ENCODE data around the gene DERA.

- TF ChIP-seq, protein P1, sequence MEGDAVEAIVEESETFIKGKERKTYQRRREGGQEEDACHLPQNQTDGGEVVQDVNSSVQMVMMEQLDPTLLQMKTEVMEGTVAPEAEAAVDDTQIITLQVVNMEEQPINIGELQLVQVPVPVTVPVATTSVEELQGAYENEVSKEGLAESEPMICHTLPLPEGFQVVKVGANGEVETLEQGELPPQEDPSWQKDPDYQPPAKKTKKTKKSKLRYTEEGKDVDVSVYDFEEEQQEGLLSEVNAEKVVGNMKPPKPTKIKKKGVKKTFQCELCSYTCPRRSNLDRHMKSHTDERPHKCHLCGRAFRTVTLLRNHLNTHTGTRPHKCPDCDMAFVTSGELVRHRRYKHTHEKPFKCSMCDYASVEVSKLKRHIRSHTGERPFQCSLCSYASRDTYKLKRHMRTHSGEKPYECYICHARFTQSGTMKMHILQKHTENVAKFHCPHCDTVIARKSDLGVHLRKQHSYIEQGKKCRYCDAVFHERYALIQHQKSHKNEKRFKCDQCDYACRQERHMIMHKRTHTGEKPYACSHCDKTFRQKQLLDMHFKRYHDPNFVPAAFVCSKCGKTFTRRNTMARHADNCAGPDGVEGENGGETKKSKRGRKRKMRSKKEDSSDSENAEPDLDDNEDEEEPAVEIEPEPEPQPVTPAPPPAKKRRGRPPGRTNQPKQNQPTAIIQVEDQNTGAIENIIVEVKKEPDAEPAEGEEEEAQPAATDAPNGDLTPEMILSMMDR (IDR thresholded peaks at IDR 0.05), result no peak
- TF ChIP-seq POLR2A (IDR thresholded peaks at IDR 0.05), result no peak
These were observed 14.3 kb upstream of the DERA start for GRCh38 chr12:15896867-15897266.
